ENCODE results near the gene ACYP2.

- TF ChIP-seq EP300 (IDR thresholded peaks at IDR 0.05) (no peak), CTCF (IDR thresholded peaks at IDR 0.05) (no peak)
Measured at GRCh38 chr2:54120950-54121349, 5.5 kb downstream of the ACYP2 start.
